GM23338 (cell line): ENCODE measurements around the gene SOX2.

Experiments used
- CREB1 ChIP-seq: fragments of 250-450 bp; sonication (Bioruptor Pico); IDR thresholded peaks from 2 replicates; pipeline ENCODE4 v1.5.0; 2020; ENCODE audit warnings: low read depth, mild to moderate bottlenecking, moderate library complexity
- CTCF ChIP-seq, 2 experiments: fragments of 200-600 bp in 1 of 2; sonication (generic) in 1 of 2; conservative IDR thresholded peaks; 2 replicates each; pipeline versions ENCODE4 v1.5.1 to v1.6.1; 2016 to 2017; ENCODE audit warnings: antibody characterized with exemption in 2 of 2, low read depth in 2 of 2, mild to moderate bottlenecking in 2 of 2, moderate library complexity in 1 of 2
- ETS1 ChIP-seq: IDR thresholded peaks from 2 replicates; pipeline ENCODE4 v1.6.1; 2016; ENCODE audit warnings: antibody characterized with exemption
- EZH2 ChIP-seq: fragments of 200-600 bp; sonication (generic); IDR thresholded peaks from one replicate; pipeline ENCODE4 v1.8.0; 2017; ENCODE audit warnings: antibody characterized with exemption, mild to moderate bottlenecking, low read depth; ENCODE audit not compliant: unreplicated experiment
- EZH2phosphoT487 ChIP-seq: fragments of 200-600 bp; sonication (generic); IDR thresholded peaks from one replicate; pipeline ENCODE4 v1.8.1; 2018; ENCODE audit warnings: antibody characterized with exemption; ENCODE audit not compliant: unreplicated experiment
- JUNB ChIP-seq: IDR thresholded peaks from one replicate; pipeline ENCODE4 v1.6.1; 2016; ENCODE audit warnings: antibody characterized with exemption; ENCODE audit not compliant: unreplicated experiment
- NANOG ChIP-seq: IDR thresholded peaks from 2 replicates; pipeline ENCODE4 v1.6.1; 2016; ENCODE audit warnings: antibody characterized with exemption, borderline replicate concordance
- POLR2AphosphoS5 ChIP-seq: IDR thresholded peaks from 2 replicates; pipeline ENCODE4 v1.6.1; 2016; ENCODE audit warnings: antibody characterized with exemption, low read depth
- ZNF114 ChIP-seq: fragments of 250-450 bp; sonication (Bioruptor Pico); IDR thresholded peaks from 2 replicates; pipeline ENCODE4 v1.5.0; 2020; ENCODE audit warnings: mild to moderate bottlenecking, moderate library complexity
- ZNF331 ChIP-seq: fragments of 250-450 bp; sonication (Bioruptor Pico); IDR thresholded peaks from 2 replicates; pipeline ENCODE4 v1.5.0; 2020; ENCODE audit warnings: low read depth, mild to moderate bottlenecking, moderate library complexity
- ZNF462 ChIP-seq: fragments of 250-450 bp; sonication (Bioruptor Pico); IDR thresholded peaks from 2 replicates; pipeline ENCODE4 v1.5.0; 2020; ENCODE audit warnings: mild to moderate bottlenecking, moderate library complexity
- TF ChIP-seq, protein P1 (sequence below): IDR thresholded peaks from one replicate; pipeline ENCODE4 v1.6.1; 2018; ENCODE audit warnings: antibody characterized with exemption; ENCODE audit not compliant: unreplicated experiment

DNA sequence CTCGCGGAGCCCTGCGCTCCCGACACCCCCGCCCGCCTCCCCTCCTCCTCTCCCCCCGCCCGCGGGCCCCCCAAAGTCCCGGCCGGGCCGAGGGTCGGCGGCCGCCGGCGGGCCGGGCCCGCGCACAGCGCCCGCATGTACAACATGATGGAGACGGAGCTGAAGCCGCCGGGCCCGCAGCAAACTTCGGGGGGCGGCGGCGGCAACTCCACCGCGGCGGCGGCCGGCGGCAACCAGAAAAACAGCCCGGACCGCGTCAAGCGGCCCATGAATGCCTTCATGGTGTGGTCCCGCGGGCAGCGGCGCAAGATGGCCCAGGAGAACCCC is 464 bp downstream of the SOX2 start:
- TF ChIP-seq POLR2AphosphoS5 (no peak), CTCF (conservative IDR thresholded peaks at IDR 0.05; ENCODE audit: low read depth in 2 of 2) (no peak), NANOG (no peak), EZH2 (no peak), EZH2phosphoT487 (no peak), CREB1 (CRISPR knock-in tag) (no peak), ZNF114 (CRISPR knock-in tag) (no peak), ETS1 (no peak), JUNB (no peak), ZNF331 (CRISPR knock-in tag) (no peak), ZNF462 (CRISPR knock-in tag) (no peak)
- TF ChIP-seq, protein P1, sequence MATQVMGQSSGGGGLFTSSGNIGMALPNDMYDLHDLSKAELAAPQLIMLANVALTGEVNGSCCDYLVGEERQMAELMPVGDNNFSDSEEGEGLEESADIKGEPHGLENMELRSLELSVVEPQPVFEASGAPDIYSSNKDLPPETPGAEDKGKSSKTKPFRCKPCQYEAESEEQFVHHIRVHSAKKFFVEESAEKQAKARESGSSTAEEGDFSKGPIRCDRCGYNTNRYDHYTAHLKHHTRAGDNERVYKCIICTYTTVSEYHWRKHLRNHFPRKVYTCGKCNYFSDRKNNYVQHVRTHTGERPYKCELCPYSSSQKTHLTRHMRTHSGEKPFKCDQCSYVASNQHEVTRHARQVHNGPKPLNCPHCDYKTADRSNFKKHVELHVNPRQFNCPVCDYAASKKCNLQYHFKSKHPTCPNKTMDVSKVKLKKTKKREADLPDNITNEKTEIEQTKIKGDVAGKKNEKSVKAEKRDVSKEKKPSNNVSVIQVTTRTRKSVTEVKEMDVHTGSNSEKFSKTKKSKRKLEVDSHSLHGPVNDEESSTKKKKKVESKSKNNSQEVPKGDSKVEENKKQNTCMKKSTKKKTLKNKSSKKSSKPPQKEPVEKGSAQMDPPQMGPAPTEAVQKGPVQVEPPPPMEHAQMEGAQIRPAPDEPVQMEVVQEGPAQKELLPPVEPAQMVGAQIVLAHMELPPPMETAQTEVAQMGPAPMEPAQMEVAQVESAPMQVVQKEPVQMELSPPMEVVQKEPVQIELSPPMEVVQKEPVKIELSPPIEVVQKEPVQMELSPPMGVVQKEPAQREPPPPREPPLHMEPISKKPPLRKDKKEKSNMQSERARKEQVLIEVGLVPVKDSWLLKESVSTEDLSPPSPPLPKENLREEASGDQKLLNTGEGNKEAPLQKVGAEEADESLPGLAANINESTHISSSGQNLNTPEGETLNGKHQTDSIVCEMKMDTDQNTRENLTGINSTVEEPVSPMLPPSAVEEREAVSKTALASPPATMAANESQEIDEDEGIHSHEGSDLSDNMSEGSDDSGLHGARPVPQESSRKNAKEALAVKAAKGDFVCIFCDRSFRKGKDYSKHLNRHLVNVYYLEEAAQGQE, result no peak
